ENCODE data around the gene CDKN2B-AS1. TPM values are rescaled to one million over a fixed set of nuclear protein-coding genes. Genes with fewer than 3 reads are reported as not detected.

The CDKN2B-AS1 gene
- total RNA-seq, 1 donor: 2.1 TPM

DNA sequence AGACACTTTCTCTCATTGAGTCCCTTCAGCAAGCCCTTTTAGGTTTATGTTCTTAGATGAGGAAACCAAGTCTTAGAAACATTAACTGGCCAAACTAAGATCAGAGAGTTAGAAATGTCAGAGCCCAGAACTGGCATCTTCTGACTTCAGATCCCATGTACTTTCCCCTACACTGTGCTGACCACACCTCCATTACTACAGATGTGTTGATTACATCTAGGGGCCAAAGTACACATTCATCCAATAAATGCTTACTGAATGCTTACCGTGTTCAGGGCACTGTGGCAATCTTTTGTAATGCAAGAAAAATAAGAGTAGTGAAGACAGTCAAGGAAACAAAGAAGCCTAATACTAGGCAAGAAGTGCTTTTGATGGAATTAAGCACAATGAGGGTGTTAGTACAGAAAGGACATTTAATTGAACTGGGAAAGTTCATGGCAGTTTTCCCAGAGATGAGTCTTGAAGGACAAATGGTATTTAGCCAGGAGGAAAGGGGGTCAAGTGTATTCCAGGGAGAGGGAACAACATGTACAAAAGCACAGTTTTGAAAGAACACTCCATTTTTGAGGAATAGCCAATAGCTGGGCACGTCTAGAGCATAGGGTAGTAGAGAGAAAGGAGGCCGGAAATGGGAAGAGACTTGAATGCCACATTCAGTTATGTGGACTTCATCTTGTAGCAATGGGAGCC, 104.2 kb downstream of the CDKN2B-AS1 start:
- Histone ChIP-seq H3K4me3 (ENCODE audit: low read length) (no peak overlapping the region), H3K27me3 (ENCODE audit: insufficient read depth, low read length) (no peaks in the 10 kb centered on the region), H3K9me3 (ENCODE audit: low read depth, low read length) (no peaks in the 10 kb centered on the region), H3K4me1 (ENCODE audit: insufficient read depth, low read length) (no peaks in the 10 kb centered on the region)

- Histone ChIP-seq H3K4me1 (ENCODE audit: insufficient read depth, low read length) (no peaks in the 10 kb centered on the region), H3K27me3 (ENCODE audit: insufficient read depth, low read length) (no peaks in the 10 kb centered on the region), H3K9me3 (ENCODE audit: low read depth, low read length) (no peaks in the 10 kb centered on the region), H3K4me3 (ENCODE audit: low read length) (no peak overlapping the region)
These were observed 106.0 kb downstream of the CDKN2B-AS1 start for GRCh38 chr9:22100626-22101025.

DNA sequence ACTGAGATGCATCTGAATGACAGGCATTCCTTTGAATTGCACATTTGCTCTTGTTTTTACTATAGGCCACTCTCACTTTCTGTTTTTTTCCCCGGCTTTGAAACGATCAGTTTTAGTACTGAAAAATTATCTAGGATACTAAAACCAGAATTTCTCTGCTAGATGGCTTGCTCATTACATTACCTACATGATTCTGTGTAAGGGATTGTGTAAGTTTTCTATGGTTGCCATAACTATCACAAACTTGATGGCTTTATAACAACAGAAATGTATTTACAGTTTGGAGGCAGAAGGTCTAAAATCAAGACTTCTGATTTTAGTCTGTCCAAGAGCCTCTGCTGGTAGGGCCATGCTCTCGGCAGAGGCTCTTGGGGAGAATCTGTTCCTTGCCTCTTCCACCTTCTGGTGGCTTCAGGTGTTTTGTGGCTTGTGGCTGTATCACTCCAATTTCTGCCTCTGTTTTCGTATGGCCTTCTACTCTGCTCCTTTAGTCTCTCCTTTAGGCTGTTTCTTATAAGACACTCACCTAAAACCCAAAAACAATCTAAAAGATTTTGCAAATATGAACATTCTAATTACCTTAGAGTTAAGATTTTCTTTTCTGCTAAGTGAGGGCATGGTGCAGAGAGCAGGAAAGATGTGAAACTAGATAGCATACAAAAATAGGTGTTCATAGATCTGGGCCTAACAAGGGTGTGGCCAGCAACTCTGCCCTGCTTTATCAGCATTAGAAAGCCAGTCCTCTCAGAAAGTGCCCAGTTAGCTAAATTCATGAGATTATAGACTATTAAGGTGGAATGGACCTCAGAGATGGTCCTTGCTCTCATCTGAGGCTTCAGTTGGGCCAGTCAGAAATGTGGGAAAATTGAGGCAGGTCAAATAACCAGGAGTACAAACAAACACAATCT, 107.8 kb downstream of the CDKN2B-AS1 start:
- Histone ChIP-seq H3K9me3 (ENCODE audit: low read depth, low read length) (no peaks in the 10 kb centered on the region), H3K4me3 (ENCODE audit: low read length) (no peak overlapping the region), H3K27me3 (ENCODE audit: insufficient read depth, low read length) (no peaks in the 10 kb centered on the region), H3K4me1 (ENCODE audit: insufficient read depth, low read length) (no peaks in the 10 kb centered on the region)

- H3K27me3 ChIP-seq (ENCODE audit: insufficient read depth, low read length): no peaks in the 10 kb centered on the region
- no peak overlapping the region for H3K4me3 ChIP-seq (ENCODE audit: low read length)
- no peaks in the 10 kb centered on the region for H3K9me3 ChIP-seq (ENCODE audit: low read depth, low read length)
- H3K4me1 ChIP-seq (ENCODE audit: insufficient read depth, low read length): no peaks in the 10 kb centered on the region
These were observed 109.3 kb downstream of the CDKN2B-AS1 start for GRCh38 chr9:22103685-22104575.

DNA sequence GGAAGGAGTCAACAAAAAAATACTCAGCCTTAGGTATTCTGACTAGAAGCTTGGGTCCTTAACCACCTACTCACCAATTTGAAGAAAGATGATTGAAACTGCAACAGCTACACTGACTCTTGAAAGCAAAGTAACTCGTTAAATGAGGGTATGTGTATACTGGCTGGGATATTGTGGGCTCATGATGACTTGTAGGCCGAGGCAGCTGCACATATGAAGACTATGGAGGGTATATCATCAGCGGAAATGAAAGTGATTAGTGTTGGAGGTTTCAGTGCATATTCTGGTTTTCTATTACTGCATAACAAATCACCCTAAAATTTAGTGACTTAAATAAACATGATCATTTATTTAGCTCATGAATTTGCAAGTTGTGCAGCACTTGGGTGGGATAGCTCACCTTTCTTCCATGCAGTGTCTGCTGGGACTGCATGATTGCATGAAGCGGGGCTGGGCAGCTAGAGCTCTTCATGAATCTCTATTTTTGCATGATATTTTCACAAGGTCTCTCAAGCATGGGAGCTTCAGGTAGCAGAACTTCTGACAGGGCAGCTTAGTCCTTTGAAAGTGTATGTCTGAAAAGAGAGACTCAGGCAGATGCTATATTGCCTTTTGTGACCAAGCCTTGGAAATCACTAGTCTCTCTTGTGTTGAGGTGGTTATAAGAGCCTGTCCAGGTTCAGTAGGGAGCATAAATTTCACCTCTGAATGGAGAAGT, 110.6 kb downstream of the CDKN2B-AS1 start:
- Histone ChIP-seq H3K4me1 (ENCODE audit: insufficient read depth, low read length) (no peaks in the 10 kb centered on the region), H3K4me3 (ENCODE audit: low read length) (no peak overlapping the region), H3K27me3 (ENCODE audit: insufficient read depth, low read length) (no peaks in the 10 kb centered on the region), H3K9me3 (ENCODE audit: low read depth, low read length) (no peaks in the 10 kb centered on the region)

- Histone ChIP-seq H3K27me3 (ENCODE audit: insufficient read depth, low read length) (no peaks in the 10 kb centered on the region), H3K4me3 (ENCODE audit: low read length) (no peak overlapping the region), H3K9me3 (ENCODE audit: low read depth, low read length) (no peaks in the 10 kb centered on the region), H3K4me1 (ENCODE audit: insufficient read depth, low read length) (no peaks in the 10 kb centered on the region)
These were observed 112.8 kb downstream of the CDKN2B-AS1 start for GRCh38 chr9:22107202-22108045.

DNA sequence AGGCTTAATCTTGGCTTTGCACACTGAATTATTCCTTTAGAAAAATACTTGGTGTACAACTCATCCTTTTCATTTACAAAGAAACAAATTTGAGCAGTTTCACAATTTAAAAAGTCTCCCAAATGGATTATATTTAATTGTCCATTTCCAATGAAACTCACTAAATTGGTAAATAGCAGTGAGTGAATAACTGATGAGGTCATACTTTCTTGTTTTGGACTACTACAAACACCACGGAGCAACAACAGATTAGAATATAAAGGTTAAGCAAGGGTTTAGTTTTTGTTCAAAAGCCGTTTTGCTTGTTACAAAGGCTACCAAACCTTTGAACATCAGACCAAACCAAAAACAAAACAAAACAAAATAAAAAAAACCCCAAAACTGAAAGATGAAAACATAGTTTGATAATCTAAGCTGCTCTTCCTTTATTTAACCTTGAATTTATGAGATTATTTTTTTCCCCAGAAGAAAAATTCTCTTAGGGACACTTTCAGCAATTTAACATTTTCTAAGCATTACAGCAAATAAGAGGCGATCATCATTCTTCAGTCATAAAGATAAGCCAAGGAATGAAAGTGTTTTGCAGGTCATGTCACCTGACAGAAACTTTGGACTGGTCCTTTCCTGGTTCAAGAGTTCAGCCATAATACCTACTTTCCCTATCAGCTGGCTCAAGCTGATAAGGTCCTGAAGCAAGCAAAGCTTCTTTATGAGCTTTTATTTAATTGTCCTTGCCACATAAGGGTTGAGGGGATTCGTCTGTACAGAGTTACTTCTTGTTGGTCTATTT, 114.2 kb downstream of the CDKN2B-AS1 start:
- no peak overlapping the region for H3K4me3 ChIP-seq (ENCODE audit: low read length)
- H3K27me3 ChIP-seq (ENCODE audit: insufficient read depth, low read length): no peaks in the 10 kb centered on the region
- H3K4me1 ChIP-seq (ENCODE audit: insufficient read depth, low read length): no peaks in the 10 kb centered on the region
- H3K9me3 ChIP-seq (ENCODE audit: low read depth, low read length): no peaks in the 10 kb centered on the region

- no peaks in the 10 kb centered on the region for H3K9me3 ChIP-seq (ENCODE audit: low read depth, low read length)
- H3K4me1 ChIP-seq (ENCODE audit: insufficient read depth, low read length): no peaks in the 10 kb centered on the region
- H3K27me3 ChIP-seq (ENCODE audit: insufficient read depth, low read length): peaks cover under 1% of the 10 kb centered on the region
- H3K4me3 ChIP-seq (ENCODE audit: low read length): no peak overlapping the region
These were observed 116.8 kb downstream of the CDKN2B-AS1 start for GRCh38 chr9:22111176-22111953.

DNA sequence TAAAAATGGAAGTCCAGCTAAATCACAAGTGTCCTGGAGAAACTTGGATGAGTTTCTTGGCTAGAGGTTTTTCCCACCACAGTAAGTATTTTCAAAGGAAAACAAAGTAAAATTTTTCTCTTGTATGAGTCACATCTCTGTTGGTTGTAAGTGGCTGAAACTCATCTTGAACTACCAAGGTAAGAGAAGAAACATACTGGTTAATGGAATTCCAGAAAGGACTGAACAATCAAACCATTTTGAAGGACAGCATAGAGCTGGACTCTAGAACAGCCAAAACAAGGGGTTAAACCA, 117.3 kb downstream of the CDKN2B-AS1 start:
- H3K27me3 ChIP-seq (ENCODE audit: insufficient read depth, low read length): peaks cover 4% of the 10 kb centered on the region

GRCh38 chr9:22112870-22113821, 118.6 kb downstream of the CDKN2B-AS1 start:
- Histone ChIP-seq H3K4me1 (ENCODE audit: insufficient read depth, low read length) (no peaks in the 10 kb centered on the region), H3K9me3 (ENCODE audit: low read depth, low read length) (no peaks in the 10 kb centered on the region), H3K27me3 (ENCODE audit: insufficient read depth, low read length) (peaks cover 4% of the 10 kb centered on the region), H3K4me3 (ENCODE audit: low read length) (no peak overlapping the region)

More for the DNA sequence above, 117.3 kb downstream of the CDKN2B-AS1 start:
- Histone ChIP-seq H3K4me1 (ENCODE audit: insufficient read depth, low read length) (no peaks in the 10 kb centered on the region), H3K9me3 (ENCODE audit: low read depth, low read length) (no peaks in the 10 kb centered on the region), H3K4me3 (ENCODE audit: low read length) (no peak overlapping the region)

DNA sequence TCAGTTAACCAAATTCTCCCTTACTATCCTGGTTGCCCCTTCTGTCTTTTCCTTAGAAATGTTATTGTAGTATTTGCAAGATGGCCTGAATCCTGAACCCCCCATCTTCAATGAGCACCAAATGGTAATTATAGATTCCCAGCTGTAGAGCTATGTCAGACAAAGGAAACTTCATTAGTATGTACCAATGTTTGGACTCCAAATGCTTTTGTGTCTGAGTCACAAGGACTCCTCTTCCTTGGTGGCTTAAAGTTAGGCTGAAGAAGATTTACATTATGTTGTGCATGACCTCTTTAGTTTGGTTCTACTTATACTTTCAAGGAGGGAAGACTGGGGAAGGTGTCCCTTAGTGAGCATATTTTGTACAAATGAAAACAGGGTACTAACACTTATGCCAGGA, 120.4 kb downstream of the CDKN2B-AS1 start:
- Histone ChIP-seq H3K4me1 (ENCODE audit: insufficient read depth, low read length) (no peaks in the 10 kb centered on the region), H3K9me3 (ENCODE audit: low read depth, low read length) (no peaks in the 10 kb centered on the region), H3K4me3 (ENCODE audit: low read length) (no peak overlapping the region), H3K27me3 (ENCODE audit: insufficient read depth, low read length) (peaks cover 4% of the 10 kb centered on the region)

DNA sequence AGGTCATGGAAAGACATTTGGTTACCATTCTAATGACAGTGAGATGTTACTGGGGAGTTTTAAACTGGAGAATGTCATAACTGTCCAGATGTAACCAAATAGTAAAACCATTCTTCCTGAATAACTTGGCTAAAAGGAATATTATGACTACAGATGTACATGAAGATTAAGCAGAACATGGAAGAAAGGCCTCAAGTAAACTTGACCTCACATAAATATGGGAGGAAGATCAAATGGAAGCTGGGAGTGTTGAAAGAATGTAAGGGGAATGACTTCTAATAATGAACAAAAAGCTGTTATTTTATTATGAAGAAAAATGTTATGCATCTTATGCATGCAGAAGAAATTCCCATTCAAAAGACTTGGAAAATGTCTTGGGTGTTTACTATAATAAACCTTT, 122.2 kb downstream of the CDKN2B-AS1 start:
- Histone ChIP-seq H3K4me3 (ENCODE audit: low read length) (no peak overlapping the region), H3K4me1 (ENCODE audit: insufficient read depth, low read length) (no peaks in the 10 kb centered on the region), H3K27me3 (ENCODE audit: insufficient read depth, low read length) (peaks cover 7% of the 10 kb centered on the region), H3K9me3 (ENCODE audit: low read depth, low read length) (no peaks in the 10 kb centered on the region)

Data from mononuclear cell (primary cell).